GM04503 (cell line): ENCODE data around the gene KHDRBS1.
A peak's percentile ranks its signal among the peaks of the same experiment; 100 is the strongest.
"Not testable (repeated sequence)": the region's sequence is repeated elsewhere in the genome, so short reads cannot be mapped to it uniquely, and the experiment has no call there.

Source experiments
- DNase-seq: peaks from one replicate; pipeline ENCODE4 v3.0.0-alpha.2; 2012; ENCODE audit warnings: low read depth

The KHDRBS1 gene

GRCh38 chr1:32014199-32014947 is 705 bp downstream of the KHDRBS1 start:
- DNase-seq, result no peak

DNA sequence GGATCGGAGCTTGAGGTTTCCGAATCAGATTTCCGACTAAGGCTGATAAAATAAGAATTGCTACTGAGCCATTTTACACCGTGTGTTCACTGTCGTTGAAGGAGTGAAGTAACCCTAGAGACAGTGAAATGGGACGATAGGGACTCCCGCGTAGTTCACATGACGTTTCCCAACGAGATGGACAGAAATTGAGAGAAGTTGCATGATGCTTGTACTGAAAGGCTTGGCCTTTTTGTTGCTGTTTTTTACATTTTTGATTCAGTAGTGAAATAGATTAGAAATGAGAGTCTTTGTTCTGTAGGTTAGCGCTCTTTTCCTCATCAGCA is 1.2 kb downstream of the KHDRBS1 start:
- DNase-seq, result no peak

- DNase-seq, result no peak
These were observed 6.7 kb downstream of the KHDRBS1 start for GRCh38 chr1:32020339-32020738.

GRCh38 chr1:32021574-32022018 is 7.9 kb downstream of the KHDRBS1 start:
- not testable (repeated sequence) for DNase-seq

DNA sequence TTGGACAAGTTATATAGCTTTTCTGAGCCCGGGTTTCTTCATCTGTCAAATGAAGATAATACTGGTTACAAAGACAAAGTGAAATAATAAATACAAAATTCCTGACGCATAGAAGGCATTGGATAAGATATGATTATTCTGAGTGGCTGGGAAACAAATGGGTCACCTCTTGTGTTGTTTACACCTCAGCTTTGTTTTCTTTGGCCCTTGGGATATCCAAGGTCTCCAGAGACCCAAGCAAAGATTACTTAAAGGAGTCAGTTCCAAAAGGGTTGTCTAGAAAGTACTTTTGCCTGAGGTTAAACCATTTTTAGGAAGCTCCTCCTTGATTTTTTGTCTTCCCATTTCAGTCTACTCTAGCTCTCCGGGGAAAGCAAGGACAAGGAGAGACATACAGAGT is 9.7 kb downstream of the KHDRBS1 start:
- DNase-seq, result no peak

DNA sequence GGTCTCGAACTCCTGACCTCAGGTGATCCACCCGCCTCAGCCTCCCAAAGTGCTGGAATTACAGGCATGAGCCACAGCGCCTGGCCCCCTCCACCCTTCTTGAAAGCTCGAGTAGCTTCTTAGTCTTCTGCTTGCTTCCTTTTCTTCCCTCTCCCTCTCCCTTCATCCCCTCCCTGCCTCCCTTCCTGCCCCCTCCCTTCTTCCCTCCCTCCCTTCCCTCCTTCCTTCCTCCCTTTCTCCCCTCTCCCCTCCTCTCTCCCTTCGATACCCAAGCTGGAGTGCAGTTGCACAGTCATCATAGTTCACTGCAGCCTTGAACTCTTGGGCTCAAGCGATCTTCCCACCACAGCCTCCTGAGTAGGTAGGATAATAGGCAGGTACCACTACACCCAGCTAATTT is 11.8 kb downstream of the KHDRBS1 start:
- DNase-seq, result no peak

DNA sequence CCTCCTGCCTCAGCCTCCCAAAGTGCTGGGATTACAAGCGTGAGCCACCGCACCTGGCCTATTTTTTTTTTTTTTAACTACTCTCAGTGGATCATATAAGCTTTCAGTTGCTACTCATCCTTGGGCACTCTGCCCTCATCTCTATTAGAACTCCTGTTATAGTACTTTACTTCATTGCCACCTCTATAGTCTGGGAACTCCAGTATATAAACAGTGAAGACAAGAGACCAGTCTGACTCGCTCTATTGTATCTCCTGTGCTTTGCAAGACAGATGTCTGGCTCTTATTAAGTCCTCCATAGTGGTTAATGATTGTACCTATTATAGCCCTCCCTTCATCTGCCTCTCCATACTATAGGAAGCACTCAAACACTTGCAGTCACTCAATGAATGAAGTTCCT is 15.1 kb downstream of the KHDRBS1 start:
- DNase-seq, result no peak

- DNase-seq, result peak; percentile 55
These were observed 18.1 kb downstream of the KHDRBS1 start for GRCh38 chr1:32031578-32032274.

- DNase-seq, result no peak
These were observed 18.6 kb downstream of the KHDRBS1 start for GRCh38 chr1:32032275-32032615.

GRCh38 chr1:32035119-32035518 is 21.5 kb downstream of the KHDRBS1 start:
- no peak for DNase-seq

GRCh38 chr1:32040711-32041110 is 27.0 kb downstream of the KHDRBS1 start:
- DNase-seq, result no peak

GRCh38 chr1:32042330-32042729 is 28.7 kb downstream of the KHDRBS1 start:
- DNase-seq, result no peak

- no peak for DNase-seq
These were observed 30.6 kb downstream of the KHDRBS1 start for GRCh38 chr1:32044234-32044633.

DNA sequence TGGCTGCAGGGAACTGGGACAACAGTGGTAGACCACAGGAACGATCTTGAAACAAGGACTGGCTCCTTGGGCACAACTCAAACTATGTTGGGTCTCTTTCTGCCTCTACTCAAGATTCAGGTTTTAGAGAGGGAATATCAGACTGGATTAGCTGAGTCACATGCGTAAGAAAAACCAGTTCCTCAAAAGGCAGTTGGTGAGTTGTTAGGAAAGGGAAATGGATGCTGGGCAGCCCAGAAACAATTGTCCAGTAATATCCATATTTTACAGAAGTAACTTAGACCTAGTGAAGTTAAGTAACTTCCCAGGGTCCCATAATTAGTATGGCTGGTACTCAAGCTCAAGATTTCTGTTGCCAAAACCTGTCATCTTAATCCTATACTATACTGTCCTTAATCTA is 32.1 kb downstream of the KHDRBS1 start:
- no peak for DNase-seq

DNA sequence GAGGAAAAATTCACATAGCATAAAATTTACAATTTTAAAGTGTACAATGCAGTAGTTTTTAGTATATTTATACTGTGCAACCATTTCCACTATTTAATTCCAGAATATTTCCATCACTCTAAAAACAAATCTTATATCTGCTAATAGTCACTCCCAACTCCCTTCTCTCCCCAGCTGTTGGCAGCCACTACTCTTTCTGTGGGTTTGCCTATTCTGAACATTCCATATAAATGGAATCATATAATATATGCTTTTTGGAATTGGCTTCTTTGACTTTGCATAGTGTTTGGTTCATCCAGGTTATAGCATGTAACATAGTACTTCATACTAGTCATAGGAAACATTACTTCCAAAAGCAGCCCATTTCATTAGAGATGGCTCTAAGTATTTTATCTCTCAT is 34.0 kb downstream of the KHDRBS1 start:
- DNase-seq, result no peak

GRCh38 chr1:32048440-32048839 is 34.8 kb downstream of the KHDRBS1 start:
- no peak for DNase-seq

DNA sequence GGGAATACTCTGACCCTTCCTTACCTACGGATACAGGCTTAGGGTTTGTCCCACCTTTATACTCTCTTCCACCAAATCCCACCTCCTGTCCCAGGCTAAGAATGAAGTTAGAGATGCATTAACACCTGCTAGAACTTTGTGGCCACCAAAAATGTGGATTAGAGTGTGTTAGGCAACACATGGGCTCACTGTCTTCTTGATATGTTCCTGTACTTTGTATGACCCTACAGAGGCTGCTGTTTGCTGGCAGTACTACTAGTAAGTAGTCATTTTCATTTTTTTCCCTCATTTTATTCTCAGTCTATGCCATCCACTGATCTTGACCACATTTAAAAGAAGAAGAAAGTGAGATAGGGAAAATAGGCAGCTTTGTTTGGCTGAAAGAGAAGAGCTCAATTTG is 38.0 kb downstream of the KHDRBS1 start:
- no peak for DNase-seq

DNA sequence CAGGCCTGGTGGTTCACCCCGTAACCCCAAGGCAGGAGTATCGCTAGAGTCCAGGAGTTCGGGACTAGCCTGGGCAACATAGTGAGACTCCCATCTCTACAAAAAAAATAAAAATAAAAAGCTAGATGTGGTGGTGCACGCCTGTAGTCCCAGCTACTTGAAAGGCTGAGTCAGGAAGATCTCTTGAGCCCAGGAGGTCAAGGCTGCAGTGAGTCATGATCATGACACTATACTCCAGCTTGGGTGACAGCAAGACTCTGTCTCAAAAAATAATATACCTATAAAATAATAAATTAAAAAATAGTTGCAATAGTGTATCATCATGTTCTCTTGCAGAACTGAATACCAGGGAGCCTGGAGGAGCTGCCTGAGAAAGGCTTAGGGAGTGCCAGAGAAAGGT is 39.2 kb downstream of the KHDRBS1 start:
- no peak for DNase-seq

DNA sequence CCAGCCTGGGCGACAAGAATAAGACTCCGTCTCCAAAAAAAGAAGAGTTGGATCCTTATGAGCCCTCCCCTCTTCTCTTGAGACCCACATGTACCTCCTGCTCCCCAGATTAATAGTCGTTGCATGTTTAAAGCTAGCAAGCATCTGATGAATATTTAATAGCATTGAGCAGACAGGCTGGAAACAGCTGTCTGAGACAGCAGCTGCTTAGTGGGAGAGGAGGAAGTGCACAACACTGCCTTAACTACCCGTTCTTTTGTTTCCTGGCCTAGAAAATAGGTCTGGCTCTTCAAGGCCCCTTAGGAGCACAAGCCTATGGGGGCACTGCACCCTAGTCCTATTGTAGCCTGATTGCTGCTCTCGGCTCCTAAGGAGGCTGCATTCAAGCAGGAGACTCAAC is 41.7 kb downstream of the KHDRBS1 start:
- DNase-seq, result no peak

DNA sequence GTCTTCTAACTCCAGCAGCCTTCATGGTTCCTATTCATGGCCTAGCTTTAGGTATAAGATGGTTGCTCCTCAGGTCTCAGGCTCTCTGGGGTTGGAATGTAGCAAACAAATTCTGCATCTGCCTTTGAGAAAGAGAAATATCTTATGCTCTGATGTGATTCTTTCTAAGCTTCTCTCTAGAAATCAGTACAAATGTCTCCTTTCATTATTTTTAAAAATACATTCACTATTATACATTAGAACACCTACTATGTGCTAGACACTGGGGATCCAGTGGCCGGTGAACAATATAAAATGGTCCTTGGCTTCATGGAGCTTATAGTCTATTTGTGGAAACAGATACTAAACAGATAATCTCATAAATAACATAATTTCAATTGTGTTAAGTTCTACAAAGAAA is 42.9 kb downstream of the KHDRBS1 start:
- no peak for DNase-seq

- no peak for DNase-seq
These were observed 47.2 kb downstream of the KHDRBS1 start for GRCh38 chr1:32060914-32061313.

DNA sequence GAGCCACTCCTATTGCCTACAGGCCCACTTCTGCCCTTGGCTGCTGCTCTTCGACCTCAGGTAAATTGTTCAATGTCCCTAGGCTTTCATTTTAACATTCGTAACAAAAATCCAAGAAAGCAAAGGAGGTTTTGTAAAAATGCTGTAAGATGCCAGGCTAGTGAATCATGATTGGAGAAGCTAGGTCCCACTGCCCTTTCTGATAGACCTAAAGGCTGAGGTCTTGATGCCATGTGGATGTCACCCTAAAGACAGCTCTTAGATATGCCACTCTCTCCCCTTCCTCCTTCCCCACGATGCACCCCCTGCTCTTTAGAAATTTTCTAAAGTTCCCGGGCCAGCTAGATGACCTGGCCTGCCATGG is 49.2 kb downstream of the KHDRBS1 start:
- DNase-seq, result no peak

DNA sequence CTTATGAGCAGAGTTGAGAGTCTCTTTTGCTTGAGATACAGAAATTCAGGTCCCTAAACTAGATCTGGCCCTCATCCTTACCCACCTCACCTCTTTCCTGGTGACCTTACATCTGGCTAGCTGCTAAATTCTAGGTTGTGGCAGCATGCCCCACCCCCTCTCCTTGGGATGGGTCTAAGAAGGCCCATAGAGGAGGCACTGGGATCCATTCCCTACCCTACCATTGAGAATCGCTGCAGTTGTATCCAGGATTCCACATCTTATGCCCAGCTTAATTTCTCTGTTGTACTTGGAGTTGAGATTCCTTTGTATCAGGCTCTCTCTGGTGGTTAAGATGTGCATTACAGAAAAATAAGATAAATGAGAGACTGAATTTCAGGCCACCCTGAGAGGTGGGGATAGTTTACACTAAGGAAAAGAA is 49.6 kb downstream of the KHDRBS1 start:
- peak; percentile 38 for DNase-seq
